Nucleus accumbens (tissue), 56 donors: ENCODE results near the gene TRAF2.

Experiments
- DNase-seq, 56 donors: peaks; one replicate each; lab custom pipeline; 2025; lab: John Stamatoyannopoulos, UW

The TRAF2 gene

DNA sequence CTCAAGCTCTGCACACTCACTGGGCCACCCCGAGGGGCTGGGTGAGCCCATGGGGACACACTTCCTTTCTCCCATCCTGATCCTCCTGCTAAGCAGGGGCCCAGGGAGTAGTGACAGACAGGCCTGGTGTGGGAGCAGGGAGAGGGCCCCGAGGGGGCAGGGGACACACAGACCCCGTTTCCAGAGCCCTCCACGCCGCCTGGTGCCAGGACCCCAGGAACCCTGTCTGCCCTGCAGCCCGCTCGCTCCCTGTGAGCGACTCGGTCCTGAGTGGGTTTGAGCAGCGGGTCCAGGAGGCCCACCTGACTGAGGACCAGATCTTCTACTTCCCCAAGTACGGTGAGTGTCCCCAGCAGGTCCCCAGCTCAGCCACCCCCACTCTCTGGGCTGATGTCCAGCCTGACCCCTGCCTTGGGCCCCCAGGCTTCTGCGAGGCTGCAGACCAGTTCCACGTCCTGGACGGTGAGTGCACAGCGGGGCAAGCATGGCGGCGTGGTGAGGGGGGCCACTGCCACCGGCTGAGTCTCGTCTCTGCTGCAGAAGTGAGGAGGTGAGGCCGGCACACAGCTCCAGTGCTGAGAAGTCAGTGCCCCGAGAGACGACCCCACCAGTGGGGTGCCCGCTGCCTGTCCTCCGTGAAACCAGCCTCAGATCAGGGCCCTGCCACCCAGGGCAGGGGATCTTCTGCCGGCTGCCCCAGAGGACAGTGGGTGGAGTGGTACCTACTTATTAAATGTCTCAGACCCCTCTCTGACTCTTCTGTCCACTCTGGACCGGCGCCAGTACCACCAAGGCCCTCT, 60.1 kb downstream of the TRAF2 start:
- DNase-seq, result peak in 3 of 56 donors; percentile 32 to 51 (median 51)

- peak in 23 of 56 donors; percentile 12 to 65 (median 42) for DNase-seq
These were observed 60.9 kb downstream of the TRAF2 start for GRCh38 chr9:136947028-136947891.

- DNase-seq, result peak in 49 of 56 donors; percentile 24 to 84 (median 57)
These were observed 61.7 kb downstream of the TRAF2 start for GRCh38 chr9:136947955-136948510.

- peak in 2 of 56 donors; percentile 49 to 64 for DNase-seq
These were observed 63.0 kb downstream of the TRAF2 start for GRCh38 chr9:136949239-136949816.

DNA sequence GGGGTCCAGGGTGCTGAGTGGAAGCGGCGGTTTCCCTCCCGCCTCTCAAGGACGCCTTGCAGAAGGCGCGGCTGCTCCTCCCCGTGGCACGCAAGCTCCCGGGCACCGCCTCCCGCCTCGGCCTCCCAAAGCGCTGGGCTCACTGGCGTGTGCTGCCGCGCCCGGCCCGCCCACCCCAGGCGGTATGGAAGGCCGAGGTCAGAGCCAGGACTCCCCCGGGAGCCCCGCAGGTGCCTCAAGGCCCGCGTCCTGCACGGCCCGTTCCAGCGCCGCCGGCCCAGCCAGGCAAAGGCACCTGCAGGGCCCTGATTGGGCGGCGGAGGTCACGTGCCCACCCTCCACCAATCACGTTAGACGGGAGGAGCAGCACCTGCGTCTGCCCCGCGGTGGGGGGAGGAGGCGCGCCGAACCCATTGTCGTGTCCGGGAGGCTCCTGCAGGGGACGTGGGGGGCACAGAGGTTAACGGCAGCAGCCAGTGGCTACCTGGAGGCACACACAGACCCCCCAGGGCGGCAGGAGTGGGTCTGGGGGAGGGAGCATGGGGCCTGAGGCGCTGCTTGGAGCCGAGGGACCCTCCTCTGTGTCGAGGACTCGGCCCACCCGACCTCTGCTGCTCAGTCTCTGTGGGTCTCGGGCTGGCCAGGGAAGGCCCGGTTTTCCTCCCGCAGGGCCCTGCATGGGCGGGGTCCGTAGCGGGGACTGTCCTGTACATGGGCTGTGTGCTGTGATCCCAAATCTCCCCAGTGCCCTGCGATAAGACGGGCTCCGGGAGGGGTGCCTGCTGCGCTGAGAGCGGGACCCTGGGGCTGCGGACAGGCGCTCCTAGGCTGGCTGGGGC, 63.7 kb downstream of the TRAF2 start:
- peak; percentile 61 to 98 (median 93) for DNase-seq

GRCh38 chr9:136950656-136951276, 64.5 kb downstream of the TRAF2 start:
- DNase-seq, result peak in 6 of 56 donors; percentile 29 to 64 (median 44)

GRCh38 chr9:136951541-136952320, 65.4 kb downstream of the TRAF2 start, which contains the start of gene LCN12:
TSS of gene LCN12 (plus strand) at chr9:136952273. CDS start at chr9:136952328, 55 bp downstream.
- no peak for DNase-seq

- peak in 28 of 56 donors; percentile 17 to 75 (median 42) for DNase-seq
These were observed 66.1 kb downstream of the TRAF2 start for GRCh38 chr9:136952321-136952850.

- no peak for DNase-seq
These were observed 66.8 kb downstream of the TRAF2 start for GRCh38 chr9:136952876-136953770.

DNA sequence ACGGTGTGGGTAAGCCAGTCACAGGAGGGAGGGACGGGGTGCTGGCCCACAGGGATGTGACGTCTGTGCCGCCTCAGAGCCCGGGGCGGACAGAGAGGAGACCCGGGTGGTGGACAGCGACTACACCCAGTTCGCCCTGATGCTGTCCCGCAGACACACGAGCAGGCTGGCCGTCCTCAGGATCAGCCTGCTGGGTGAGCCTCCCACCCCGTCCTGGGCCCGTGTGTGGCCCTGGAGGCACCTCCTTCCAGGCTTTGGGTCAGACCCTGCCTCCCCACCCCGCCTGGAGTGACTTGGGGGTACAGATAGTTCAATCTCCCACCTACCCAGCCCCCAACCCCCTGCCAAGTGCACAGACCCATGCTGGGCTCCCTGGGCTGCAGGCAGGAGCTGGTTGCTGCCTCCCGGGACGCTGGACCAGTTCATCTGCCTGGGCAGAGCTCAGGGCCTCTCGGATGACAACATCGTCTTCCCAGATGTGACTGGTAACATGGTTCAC, 67.5 kb downstream of the TRAF2 start:
- no peak for DNase-seq

GRCh38 chr9:136954270-136955083, 68.2 kb downstream of the TRAF2 start:
- DNase-seq, result no peak

DNA sequence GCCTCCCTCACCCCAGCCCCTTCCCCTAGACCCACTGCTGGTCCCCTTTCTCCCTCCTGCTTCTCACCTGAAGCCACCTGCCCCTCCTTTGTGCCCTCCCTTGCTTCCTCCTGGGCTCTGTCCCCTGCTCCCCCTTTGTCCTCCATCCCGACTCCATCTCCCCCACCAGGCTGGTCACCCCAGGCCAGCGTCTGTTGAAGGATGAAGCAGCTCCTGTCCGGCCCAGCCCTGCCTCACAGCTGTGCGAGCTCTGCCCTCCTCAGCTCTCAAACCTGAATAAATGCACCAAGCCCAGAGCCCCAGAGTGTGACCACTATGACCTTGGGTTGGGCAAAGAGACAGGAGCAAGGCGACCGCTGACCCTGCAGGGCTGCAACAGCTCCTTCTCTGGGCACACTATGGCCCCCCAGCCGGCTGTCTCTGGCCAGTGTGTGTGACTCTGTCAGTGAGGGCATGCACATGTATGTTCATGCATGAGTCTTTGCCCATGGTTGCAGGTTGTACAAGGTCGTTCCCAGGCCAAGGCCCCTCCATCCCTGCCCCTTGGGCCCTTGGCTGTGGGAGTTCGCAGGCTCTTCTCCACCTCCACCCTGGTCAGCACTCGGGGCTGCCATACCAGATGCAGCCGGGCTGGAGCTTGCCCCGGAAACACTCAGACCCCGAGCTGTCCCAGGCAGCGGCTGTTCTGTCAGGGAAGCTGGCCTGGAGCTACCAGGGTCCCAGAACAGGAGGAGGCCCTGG, 69.1 kb downstream of the TRAF2 start:
- no peak for DNase-seq

DNA sequence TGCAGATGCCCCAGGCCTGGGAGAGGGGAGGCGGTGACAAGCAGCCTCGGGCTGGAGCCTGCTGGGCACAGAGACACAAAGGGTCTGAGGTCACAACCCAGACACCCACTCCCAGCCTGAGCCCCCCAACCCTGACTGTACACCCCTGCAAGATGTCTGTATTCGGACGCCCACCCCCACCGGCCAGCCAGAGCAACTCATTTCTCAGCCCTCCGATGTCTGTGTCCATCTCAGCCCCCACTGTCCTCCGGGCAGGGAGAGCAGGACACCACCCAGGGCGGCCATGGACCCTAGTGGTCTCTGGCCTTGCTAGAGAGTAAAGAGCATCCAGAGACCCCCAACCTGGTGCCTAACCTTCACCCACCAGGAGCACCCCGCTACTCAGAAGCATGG, 69.6 kb downstream of the TRAF2 start:
- no peak for DNase-seq

- DNase-seq, result no peak
These were observed 70.3 kb downstream of the TRAF2 start for GRCh38 chr9:136956604-136957003.

- DNase-seq, result no peak
These were observed 71.1 kb downstream of the TRAF2 start for GRCh38 chr9:136957461-136957860.
